Right lobe of liver (tissue), 4 donors: Measurements from ENCODE around the gene CCDC120.

Experiments used
- POLR2A ChIP-seq: fragments of 450-650 bp; IDR thresholded peaks from one replicate; pipeline ENCODE4 v1.6.1; 2017; ENCODE audit warnings: antibody characterized with exemption, mild to moderate bottlenecking
- TF ChIP-seq, protein P1 (sequence below), 4 donors: fragments of 200-600 bp in 3 of 4; fragments of 450-650 bp in 1 of 4; IDR thresholded peaks; one replicate each; pipeline versions ENCODE4 v1.5.1 to v1.8.0; 2016 to 2022; ENCODE audit warnings: antibody characterized with exemption in 4 of 4, mild to moderate bottlenecking in 2 of 4
- donor health status: DM: no; HTN: no; CAD: no.
- donor health status: DM: no; HTN: no; CAD: no.
- donor health status: DM: no; HTN: yes; CAD: no.

DNA sequence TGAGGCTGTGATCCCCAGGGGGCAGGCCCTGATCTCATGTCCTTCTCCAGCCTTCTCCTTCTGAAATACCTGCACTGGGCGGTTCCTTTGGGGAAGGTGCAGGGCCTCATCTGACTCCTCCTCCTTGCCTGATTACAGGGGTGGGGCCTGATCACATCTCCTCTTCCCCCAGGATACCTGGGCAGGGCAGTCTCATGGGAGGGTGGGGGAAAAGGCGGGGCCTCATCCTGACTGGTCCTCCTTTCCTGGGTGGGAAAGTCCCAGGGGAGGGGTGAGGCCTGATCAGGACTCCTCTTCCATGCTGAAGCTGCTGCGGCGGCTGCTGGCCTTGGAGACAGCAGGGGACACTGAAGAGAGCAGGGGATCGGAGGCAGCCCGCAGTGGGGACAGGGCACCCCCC, 28.9 kb upstream of the CCDC120 start:
- TF ChIP-seq, protein P1, sequence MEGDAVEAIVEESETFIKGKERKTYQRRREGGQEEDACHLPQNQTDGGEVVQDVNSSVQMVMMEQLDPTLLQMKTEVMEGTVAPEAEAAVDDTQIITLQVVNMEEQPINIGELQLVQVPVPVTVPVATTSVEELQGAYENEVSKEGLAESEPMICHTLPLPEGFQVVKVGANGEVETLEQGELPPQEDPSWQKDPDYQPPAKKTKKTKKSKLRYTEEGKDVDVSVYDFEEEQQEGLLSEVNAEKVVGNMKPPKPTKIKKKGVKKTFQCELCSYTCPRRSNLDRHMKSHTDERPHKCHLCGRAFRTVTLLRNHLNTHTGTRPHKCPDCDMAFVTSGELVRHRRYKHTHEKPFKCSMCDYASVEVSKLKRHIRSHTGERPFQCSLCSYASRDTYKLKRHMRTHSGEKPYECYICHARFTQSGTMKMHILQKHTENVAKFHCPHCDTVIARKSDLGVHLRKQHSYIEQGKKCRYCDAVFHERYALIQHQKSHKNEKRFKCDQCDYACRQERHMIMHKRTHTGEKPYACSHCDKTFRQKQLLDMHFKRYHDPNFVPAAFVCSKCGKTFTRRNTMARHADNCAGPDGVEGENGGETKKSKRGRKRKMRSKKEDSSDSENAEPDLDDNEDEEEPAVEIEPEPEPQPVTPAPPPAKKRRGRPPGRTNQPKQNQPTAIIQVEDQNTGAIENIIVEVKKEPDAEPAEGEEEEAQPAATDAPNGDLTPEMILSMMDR (IDR thresholded peaks at IDR 0.05) = no peak
- TF ChIP-seq POLR2A = no peak
